HG02571 (cell line): ENCODE results near the gene ZNF511.

Experiments
- ATAC-seq: cut with Tn5 transposase; IDR thresholded peaks from one replicate; pipeline ENCODE4 v1.9.1; 2021; ENCODE audit warnings: mild to moderate bottlenecking, moderate library complexity; ENCODE audit not compliant: unreplicated experiment

Gene ZNF511

GRCh38 chr10:133334503-133335245, 26.0 kb downstream of the ZNF511 start:
- ATAC-seq = no peak

GRCh38 chr10:133335246-133336117, 26.8 kb downstream of the ZNF511 start:
- ATAC-seq = no peak

- no peak for ATAC-seq
Observed at GRCh38 chr10:133336118-133336576, 27.4 kb downstream of the ZNF511 start.

- no peak for ATAC-seq
Observed at GRCh38 chr10:133336577-133337369, 28.1 kb downstream of the ZNF511 start, which contains the start of gene CALY. Gene CALY, minus strand, starts transcription at chr10:133336896. Its CDS starts 7,907 bp downstream, at chr10:133328989.

GRCh38 chr10:133337370-133337725, 28.6 kb downstream of the ZNF511 start:
- no peak for ATAC-seq

- no peak for ATAC-seq
Observed at GRCh38 chr10:133338080-133339071, 29.7 kb downstream of the ZNF511 start.

GRCh38 chr10:133339708-133340380, 31.1 kb downstream of the ZNF511 start:
- no peak for ATAC-seq

- no peak for ATAC-seq
Observed at GRCh38 chr10:133341983-133342382, 33.3 kb downstream of the ZNF511 start.

GRCh38 chr10:133342942-133343341, 34.2 kb downstream of the ZNF511 start:
- no peak for ATAC-seq

- ATAC-seq = no peak
Observed at GRCh38 chr10:133343558-133343957, 34.8 kb downstream of the ZNF511 start.

- no peak for ATAC-seq
Observed at GRCh38 chr10:133344236-133344635, 35.5 kb downstream of the ZNF511 start.

- no peak for ATAC-seq
Observed at GRCh38 chr10:133346413-133346812, 37.7 kb downstream of the ZNF511 start.

GRCh38 chr10:133347710-133348517, 39.2 kb downstream of the ZNF511 start:
- ATAC-seq = no peak

GRCh38 chr10:133349160-133349568, 40.5 kb downstream of the ZNF511 start:
- no peak for ATAC-seq

GRCh38 chr10:133349577-133350011, 40.9 kb downstream of the ZNF511 start:
- no peak for ATAC-seq

GRCh38 chr10:133350283-133350949, 41.7 kb downstream of the ZNF511 start:
- no peak for ATAC-seq

- ATAC-seq = no peak
Observed at GRCh38 chr10:133350950-133351329, 42.2 kb downstream of the ZNF511 start.
